WTC11 (cell line): ENCODE results near the gene PIP4K2B. TPM values are rescaled to one million over a fixed set of nuclear protein-coding genes. Genes with fewer than 3 reads are reported as not detected.

ENCODE experiments used
- CBFB ChIP-seq: sonication (generic); formaldehyde crosslinking; IDR thresholded peaks from 2 replicates; pipeline ENCODE4 v1.8.1; 2022; ENCODE audit warnings: mild to moderate bottlenecking, low read depth, missing genetic modification reagents
- ELF4 ChIP-seq: sonication (generic); formaldehyde crosslinking; IDR thresholded peaks from 2 replicates; pipeline ENCODE4 v1.8.1; 2022; ENCODE audit warnings: low read depth, mild to moderate bottlenecking, moderate library complexity, missing genetic modification reagents
- ESRRA ChIP-seq: sonication (generic); formaldehyde crosslinking; IDR thresholded peaks from 2 replicates; pipeline ENCODE4 v1.8.1; 2022; ENCODE audit warnings: mild to moderate bottlenecking, missing genetic modification reagents, borderline replicate concordance
- GTF2I ChIP-seq: fragments of 250-450 bp; sonication (Bioruptor Pico); conservative IDR thresholded peaks from 2 replicates; pipeline ENCODE4 v1.4.0; 2021; ENCODE audit warnings: mild to moderate bottlenecking
- HMGXB4 ChIP-seq: sonication (generic); formaldehyde crosslinking; IDR thresholded peaks from 2 replicates; pipeline ENCODE4 v1.8.1; 2023; ENCODE audit warnings: mild to moderate bottlenecking, moderate library complexity, missing genetic modification reagents
- NFE2L1 ChIP-seq: sonication (generic); formaldehyde crosslinking; IDR thresholded peaks from 2 replicates; pipeline ENCODE4 v1.8.1; 2023; ENCODE audit warnings: missing genetic modification reagents
- SMAD3 ChIP-seq: sonication (generic); formaldehyde crosslinking; IDR thresholded peaks from 2 replicates; pipeline ENCODE4 v1.8.0; 2022; ENCODE audit warnings: missing genetic modification reagents, mild to moderate bottlenecking, borderline replicate concordance
- TEAD4 ChIP-seq: sonication (generic); formaldehyde crosslinking; IDR thresholded peaks from 2 replicates; pipeline ENCODE4 v1.8.0; 2022; ENCODE audit warnings: mild to moderate bottlenecking, missing genetic modification reagents
- USF1 ChIP-seq: sonication (generic); formaldehyde crosslinking; IDR thresholded peaks from 2 replicates; pipeline ENCODE4 v1.8.0; 2022; ENCODE audit warnings: mild to moderate bottlenecking, missing genetic modification reagents
- ZNF219 ChIP-seq: sonication (generic); formaldehyde crosslinking; IDR thresholded peaks from 2 replicates; pipeline ENCODE4 v1.8.0; 2023; ENCODE audit warnings: missing genetic modification reagents, mild to moderate bottlenecking, borderline replicate concordance
- ZNF416 ChIP-seq: fragments of 250-450 bp; sonication (Bioruptor Pico); IDR thresholded peaks from 2 replicates; pipeline ENCODE4 v1.9.0; 2021; ENCODE audit warnings: mild to moderate bottlenecking, inconsistent platforms
- total RNA-seq: library from RNA; stranded (reverse); gene quantifications from 3 replicates; pipeline ENCODE4 v1.2.3, GENCODE V29; 2021
- TF ChIP-seq, protein P1 (sequence below): sonication (generic); formaldehyde crosslinking; IDR thresholded peaks from 2 replicates; pipeline ENCODE4 v1.8.1; 2022; ENCODE audit warnings: missing genetic modification reagents, borderline replicate concordance
- TF ChIP-seq, protein P2 (sequence below): sonication (generic); formaldehyde crosslinking; IDR thresholded peaks from 2 replicates; pipeline ENCODE4 v1.8.0; 2023; ENCODE audit warnings: mild to moderate bottlenecking, missing genetic modification reagents
- TF ChIP-seq, protein P3 (sequence below): sonication (generic); formaldehyde crosslinking; conservative IDR thresholded peaks from 2 replicates; pipeline ENCODE4 v1.8.1; 2023; ENCODE audit warnings: mild to moderate bottlenecking, low read depth, missing genetic modification reagents, moderate library complexity
- TF ChIP-seq, protein P4 (sequence below): sonication (generic); formaldehyde crosslinking; IDR thresholded peaks from 2 replicates; pipeline ENCODE4 v1.8.0; 2022; ENCODE audit warnings: mild to moderate bottlenecking, missing genetic modification reagents
- TF ChIP-seq, protein P5 (sequence below): sonication (generic); formaldehyde crosslinking; IDR thresholded peaks from 2 replicates; pipeline ENCODE4 v1.8.1; 2022; ENCODE audit warnings: low read depth, mild to moderate bottlenecking, moderate library complexity, missing genetic modification reagents, borderline replicate concordance

PIP4K2B gene
- total RNA-seq, 1 experiment from 2014 or later = 61.9 TPM

GRCh38 chr17:38824899-38825761 lies 25.8 kb upstream of the PIP4K2B start, which contains the start of gene CWC25 (continued):
- TF ChIP-seq, protein P1, sequence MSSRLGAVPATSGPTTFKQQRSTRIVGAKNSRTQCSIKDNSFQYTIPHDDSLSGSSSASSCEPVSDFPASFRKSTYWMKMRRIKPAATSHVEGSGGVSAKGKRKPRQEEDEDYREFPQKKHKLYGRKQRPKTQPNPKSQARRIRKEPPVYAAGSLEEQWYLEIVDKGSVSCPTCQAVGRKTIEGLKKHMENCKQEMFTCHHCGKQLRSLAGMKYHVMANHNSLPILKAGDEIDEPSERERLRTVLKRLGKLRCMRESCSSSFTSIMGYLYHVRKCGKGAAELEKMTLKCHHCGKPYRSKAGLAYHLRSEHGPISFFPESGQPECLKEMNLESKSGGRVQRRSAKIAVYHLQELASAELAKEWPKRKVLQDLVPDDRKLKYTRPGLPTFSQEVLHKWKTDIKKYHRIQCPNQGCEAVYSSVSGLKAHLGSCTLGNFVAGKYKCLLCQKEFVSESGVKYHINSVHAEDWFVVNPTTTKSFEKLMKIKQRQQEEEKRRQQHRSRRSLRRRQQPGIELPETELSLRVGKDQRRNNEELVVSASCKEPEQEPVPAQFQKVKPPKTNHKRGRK (CRISPR knock-in tag) = no peak
- no peak for TF ChIP-seq ZNF416 (CRISPR knock-in tag)
- TF ChIP-seq, protein P2, sequence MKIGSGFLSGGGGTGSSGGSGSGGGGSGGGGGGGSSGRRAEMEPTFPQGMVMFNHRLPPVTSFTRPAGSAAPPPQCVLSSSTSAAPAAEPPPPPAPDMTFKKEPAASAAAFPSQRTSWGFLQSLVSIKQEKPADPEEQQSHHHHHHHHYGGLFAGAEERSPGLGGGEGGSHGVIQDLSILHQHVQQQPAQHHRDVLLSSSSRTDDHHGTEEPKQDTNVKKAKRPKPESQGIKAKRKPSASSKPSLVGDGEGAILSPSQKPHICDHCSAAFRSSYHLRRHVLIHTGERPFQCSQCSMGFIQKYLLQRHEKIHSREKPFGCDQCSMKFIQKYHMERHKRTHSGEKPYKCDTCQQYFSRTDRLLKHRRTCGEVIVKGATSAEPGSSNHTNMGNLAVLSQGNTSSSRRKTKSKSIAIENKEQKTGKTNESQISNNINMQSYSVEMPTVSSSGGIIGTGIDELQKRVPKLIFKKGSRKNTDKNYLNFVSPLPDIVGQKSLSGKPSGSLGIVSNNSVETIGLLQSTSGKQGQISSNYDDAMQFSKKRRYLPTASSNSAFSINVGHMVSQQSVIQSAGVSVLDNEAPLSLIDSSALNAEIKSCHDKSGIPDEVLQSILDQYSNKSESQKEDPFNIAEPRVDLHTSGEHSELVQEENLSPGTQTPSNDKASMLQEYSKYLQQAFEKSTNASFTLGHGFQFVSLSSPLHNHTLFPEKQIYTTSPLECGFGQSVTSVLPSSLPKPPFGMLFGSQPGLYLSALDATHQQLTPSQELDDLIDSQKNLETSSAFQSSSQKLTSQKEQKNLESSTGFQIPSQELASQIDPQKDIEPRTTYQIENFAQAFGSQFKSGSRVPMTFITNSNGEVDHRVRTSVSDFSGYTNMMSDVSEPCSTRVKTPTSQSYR (CRISPR knock-in tag) = no peak
- TF ChIP-seq CBFB (CRISPR knock-in tag) = no peak
- no peak for TF ChIP-seq GTF2I
- TF ChIP-seq ESRRA = no peak
- TF ChIP-seq, protein P3, sequence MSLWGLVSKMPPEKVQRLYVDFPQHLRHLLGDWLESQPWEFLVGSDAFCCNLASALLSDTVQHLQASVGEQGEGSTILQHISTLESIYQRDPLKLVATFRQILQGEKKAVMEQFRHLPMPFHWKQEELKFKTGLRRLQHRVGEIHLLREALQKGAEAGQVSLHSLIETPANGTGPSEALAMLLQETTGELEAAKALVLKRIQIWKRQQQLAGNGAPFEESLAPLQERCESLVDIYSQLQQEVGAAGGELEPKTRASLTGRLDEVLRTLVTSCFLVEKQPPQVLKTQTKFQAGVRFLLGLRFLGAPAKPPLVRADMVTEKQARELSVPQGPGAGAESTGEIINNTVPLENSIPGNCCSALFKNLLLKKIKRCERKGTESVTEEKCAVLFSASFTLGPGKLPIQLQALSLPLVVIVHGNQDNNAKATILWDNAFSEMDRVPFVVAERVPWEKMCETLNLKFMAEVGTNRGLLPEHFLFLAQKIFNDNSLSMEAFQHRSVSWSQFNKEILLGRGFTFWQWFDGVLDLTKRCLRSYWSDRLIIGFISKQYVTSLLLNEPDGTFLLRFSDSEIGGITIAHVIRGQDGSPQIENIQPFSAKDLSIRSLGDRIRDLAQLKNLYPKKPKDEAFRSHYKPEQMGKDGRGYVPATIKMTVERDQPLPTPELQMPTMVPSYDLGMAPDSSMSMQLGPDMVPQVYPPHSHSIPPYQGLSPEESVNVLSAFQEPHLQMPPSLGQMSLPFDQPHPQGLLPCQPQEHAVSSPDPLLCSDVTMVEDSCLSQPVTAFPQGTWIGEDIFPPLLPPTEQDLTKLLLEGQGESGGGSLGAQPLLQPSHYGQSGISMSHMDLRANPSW = no peak
- peak; percentile 100 for TF ChIP-seq NFE2L1 (CRISPR knock-in tag)
- TF ChIP-seq, protein P4, sequence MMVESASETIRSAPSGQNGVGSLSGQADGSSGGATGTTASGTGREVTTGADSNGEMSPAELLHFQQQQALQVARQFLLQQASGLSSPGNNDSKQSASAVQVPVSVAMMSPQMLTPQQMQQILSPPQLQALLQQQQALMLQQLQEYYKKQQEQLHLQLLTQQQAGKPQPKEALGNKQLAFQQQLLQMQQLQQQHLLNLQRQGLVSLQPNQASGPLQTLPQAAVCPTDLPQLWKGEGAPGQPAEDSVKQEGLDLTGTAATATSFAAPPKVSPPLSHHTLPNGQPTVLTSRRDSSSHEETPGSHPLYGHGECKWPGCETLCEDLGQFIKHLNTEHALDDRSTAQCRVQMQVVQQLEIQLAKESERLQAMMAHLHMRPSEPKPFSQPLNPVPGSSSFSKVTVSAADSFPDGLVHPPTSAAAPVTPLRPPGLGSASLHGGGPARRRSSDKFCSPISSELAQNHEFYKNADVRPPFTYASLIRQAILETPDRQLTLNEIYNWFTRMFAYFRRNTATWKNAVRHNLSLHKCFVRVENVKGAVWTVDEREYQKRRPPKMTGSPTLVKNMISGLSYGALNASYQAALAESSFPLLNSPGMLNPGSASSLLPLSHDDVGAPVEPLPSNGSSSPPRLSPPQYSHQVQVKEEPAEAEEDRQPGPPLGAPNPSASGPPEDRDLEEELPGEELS (CRISPR knock-in tag) = peak; percentile 78
- no peak for TF ChIP-seq SMAD3 (CRISPR knock-in tag)
- TF ChIP-seq ELF4 (CRISPR knock-in tag) = no peak
- TF ChIP-seq TEAD4 (CRISPR knock-in tag) = no peak
- no peak for TF ChIP-seq HMGXB4 (CRISPR knock-in tag)
- no peak for TF ChIP-seq ZNF219 (CRISPR knock-in tag)
- TF ChIP-seq, protein P5, sequence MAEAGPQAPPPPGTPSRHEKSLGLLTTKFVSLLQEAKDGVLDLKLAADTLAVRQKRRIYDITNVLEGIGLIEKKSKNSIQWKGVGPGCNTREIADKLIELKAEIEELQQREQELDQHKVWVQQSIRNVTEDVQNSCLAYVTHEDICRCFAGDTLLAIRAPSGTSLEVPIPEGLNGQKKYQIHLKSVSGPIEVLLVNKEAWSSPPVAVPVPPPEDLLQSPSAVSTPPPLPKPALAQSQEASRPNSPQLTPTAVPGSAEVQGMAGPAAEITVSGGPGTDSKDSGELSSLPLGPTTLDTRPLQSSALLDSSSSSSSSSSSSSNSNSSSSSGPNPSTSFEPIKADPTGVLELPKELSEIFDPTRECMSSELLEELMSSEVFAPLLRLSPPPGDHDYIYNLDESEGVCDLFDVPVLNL (CRISPR knock-in tag) = no peak
- peak; percentile 65; the same call in 1 of the 2 replicates for TF ChIP-seq USF1 (CRISPR knock-in tag)
- TF ChIP-seq, all 79 proteins: peak for 25
